C4-2B (cell line): ENCODE results near the gene APCS.

Experiments
- CTCF ChIP-seq: fragments of 450-650 bp; conservative IDR thresholded peaks from 2 replicates; pipeline ENCODE4 v1.5.1; 2017; ENCODE audit warnings: mild to moderate bottlenecking
- ZFX ChIP-seq: fragments of 450-650 bp; IDR thresholded peaks from 2 replicates; pipeline ENCODE4 v1.6.1; 2017

DNA sequence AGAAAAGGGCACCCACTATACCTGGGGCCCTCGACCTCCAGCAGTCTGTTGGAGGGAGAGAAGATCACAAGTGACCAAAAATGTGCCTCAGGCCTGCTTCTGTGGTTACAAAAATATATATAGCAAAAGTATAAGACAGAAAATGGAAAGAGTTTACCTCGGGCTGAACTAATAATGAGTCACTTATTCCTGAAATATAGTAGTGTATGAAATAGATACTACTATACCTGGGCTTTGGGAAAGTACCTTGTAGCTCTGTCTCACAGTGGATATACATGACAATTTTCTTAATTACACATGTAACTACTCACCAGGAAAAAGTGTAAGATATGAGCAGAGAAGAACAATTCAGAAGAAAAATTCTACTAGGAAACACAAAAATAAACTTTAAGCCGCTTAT is 7.3 kb upstream of the APCS start:
- TF ChIP-seq CTCF (no peak), ZFX (no peak)
